Endodermal cell (in vitro differentiated cells): ENCODE data around the gene MPPE1. TPM values are rescaled to one million over a fixed set of nuclear protein-coding genes. Genes with fewer than 3 reads are reported as not detected.
"Not testable (repeated sequence)": the region's sequence is repeated elsewhere in the genome, so short reads cannot be mapped to it uniquely, and the experiment has no call there.

Experiments
- DNase-seq: peaks from one replicate; pipeline ENCODE4 v3.0.0-alpha.2; 2017
- H3K27ac ChIP-seq: 2 replicates; pipeline ENCODE4 v1.5.1; 2013; ENCODE audit warnings: mild to moderate bottlenecking, low read depth, low read length, moderate library complexity
- H3K27me3 ChIP-seq: 2 replicates; pipeline ENCODE4 v1.6.1; 2013; ENCODE audit warnings: mild to moderate bottlenecking, low read length, moderate library complexity; ENCODE audit not compliant: insufficient read depth, control insufficient read depth, poor library complexity, severe bottlenecking
- H3K36me3 ChIP-seq: 2 replicates; pipeline ENCODE4 v1.7.0; 2013; ENCODE audit warnings: mild to moderate bottlenecking, low read length, moderate library complexity; ENCODE audit not compliant: control insufficient read depth, insufficient read depth
- H3K4me1 ChIP-seq: one replicate; pipeline ENCODE4 v1.7.0; 2013; ENCODE audit warnings: low read length; ENCODE audit not compliant: control insufficient read depth, insufficient read depth
- H3K4me3 ChIP-seq: 2 replicates; pipeline ENCODE4 v1.5.1; 2013; ENCODE audit warnings: mild to moderate bottlenecking, low read length, moderate library complexity
- H3K9ac ChIP-seq: 2 replicates; pipeline ENCODE4 v1.6.1; 2013; ENCODE audit warnings: mild to moderate bottlenecking, low read length, moderate library complexity; ENCODE audit not compliant: poor library complexity, severe bottlenecking; ENCODE audit errors: extremely low read depth
- H3K9me3 ChIP-seq: 2 replicates; pipeline ENCODE4 v1.6.1; 2013; ENCODE audit warnings: mild to moderate bottlenecking, low read length, moderate library complexity; ENCODE audit not compliant: control insufficient read depth
- H3K27ac Mint-ChIP-seq: 2 replicates; pipeline ENCODE4 v1.8.0; 2020; ENCODE audit warnings: mixed read lengths
- H3K27me3 Mint-ChIP-seq: 2 replicates; pipeline ENCODE4 v1.8.0; 2021; ENCODE audit warnings: mild to moderate bottlenecking, mixed read lengths; ENCODE audit not compliant: insufficient read depth
- H3K36me3 Mint-ChIP-seq: 2 replicates; pipeline ENCODE4 v1.8.0; 2020; ENCODE audit warnings: low read depth, mixed read lengths
- H3K4me1 Mint-ChIP-seq: 2 replicates; pipeline ENCODE4 v1.8.0; 2020; ENCODE audit warnings: mixed read lengths
- H3K4me3 Mint-ChIP-seq: 2 replicates; pipeline ENCODE4 v1.8.0; 2020; ENCODE audit warnings: mild to moderate bottlenecking, moderate library complexity, mixed read lengths
- H3K9me3 Mint-ChIP-seq: 2 replicates; pipeline ENCODE4 v1.8.0; 2020; ENCODE audit warnings: mild to moderate bottlenecking, mixed read lengths
- CTCF ChIP-seq: fragments of 200-600 bp; sonication (generic); conservative IDR thresholded peaks from 2 replicates; pipeline ENCODE4 v1.5.0; 2021; ENCODE audit warnings: antibody characterized with exemption, mild to moderate bottlenecking
- WGBS, 2 experiments: methylation state at CpG; one replicate each; pipeline versions ENCODE4 v1.1.5 to v1.1.7; 2013; ENCODE audit warnings: missing lambda C conversion rate in 2 of 2, mixed read lengths in 1 of 2; ENCODE audit not compliant: insufficient coverage in 1 of 2, insufficient read length in 1 of 2; 5-methylcytosine and 5-hydroxymethylcytosine counted together
- total RNA-seq, 2 donors: library from RNA; stranded (reverse); fragmentation: NEBNext Ultra II Directional in 1 of 2; extraction: Animal tissue kit (Norgen Biotek cat#: 25700) in 1 of 2; gene quantifications; 2 replicates in 1 of 2; 3 replicates in 1 of 2; pipeline ENCODE4 v1.2.1, GENCODE V29; 2021

The MPPE1 gene
- total RNA-seq, 2 donors from 2014 or later: 27.3 to 33.5 TPM

- Mint-ChIP-seq H3K27me3 (no peaks in the 10 kb centered on the region), H3K4me3 (no peak overlapping the region), H3K4me1 (peaks cover 34% of the 10 kb centered on the region), H3K9me3 (no peaks in the 10 kb centered on the region), H3K36me3 (peaks cover 8% of the 10 kb centered on the region), H3K27ac (peak overlapping the region; percentile 87)
- 71 to 73% methylated on average over 3 to 5 of the region's 5 CpGs for WGBS, 2 experiments
- Histone ChIP-seq H3K4me1 (peaks cover 12% of the 10 kb centered on the region), H3K9me3 (no peaks in the 10 kb centered on the region), H3K9ac (no peak overlapping the region), H3K4me3 (peak overlapping the region; percentile 5), H3K36me3 (peaks cover 4% of the 10 kb centered on the region), H3K27ac (no peak overlapping the region), H3K27me3 (no peaks in the 10 kb centered on the region)
- no peak for TF ChIP-seq CTCF
- no peak for DNase-seq
Observed at GRCh38 chr18:11901826-11902438, 6.2 kb downstream of the MPPE1 start.

GRCh38 chr18:11899063-11899462 lies 9.1 kb downstream of the MPPE1 start:
- Mint-ChIP-seq H3K9me3 (no peaks in the 10 kb centered on the region), H3K27ac (no peak overlapping the region), H3K4me1 (peaks cover 25% of the 10 kb centered on the region), H3K27me3 (no peaks in the 10 kb centered on the region), H3K4me3 (no peak overlapping the region), H3K36me3 (peaks cover 21% of the 10 kb centered on the region)
- peaks cover 12% of the 10 kb centered on the region for H3K4me1 ChIP-seq
- no peak overlapping the region for H3K27ac ChIP-seq
- H3K9me3 ChIP-seq: no peaks in the 10 kb centered on the region
- H3K27me3 ChIP-seq: no peaks in the 10 kb centered on the region
- H3K36me3 ChIP-seq: peaks cover 12% of the 10 kb centered on the region
- no peak for TF ChIP-seq CTCF
- no peak overlapping the region for H3K9ac ChIP-seq
- no peak overlapping the region for H3K4me3 ChIP-seq
- 80 to 98% methylated on average over 1 to 3 of the region's 3 CpGs for WGBS, 2 experiments
- DNase-seq: no peak

GRCh38 chr18:11897781-11898180 lies 10.3 kb downstream of the MPPE1 start:
- Mint-ChIP-seq H3K27me3 (no peaks in the 10 kb centered on the region), H3K4me3 (no peak overlapping the region), H3K9me3 (no peaks in the 10 kb centered on the region), H3K27ac (no peak overlapping the region), H3K4me1 (peaks cover 15% of the 10 kb centered on the region), H3K36me3 (peaks cover 24% of the 10 kb centered on the region)
- DNase-seq: no peak
- Histone ChIP-seq H3K27ac (no peak overlapping the region), H3K9me3 (no peaks in the 10 kb centered on the region), H3K27me3 (no peaks in the 10 kb centered on the region), H3K9ac (no peak overlapping the region), H3K4me3 (no peak overlapping the region), H3K36me3 (peaks cover 12% of the 10 kb centered on the region), H3K4me1 (peaks cover 10% of the 10 kb centered on the region)
- WGBS, 2 experiments: 80 to 100% methylated on average over 1 of the region's 1 CpG
- TF ChIP-seq CTCF: no peak

- not testable (repeated sequence) for DNase-seq, H3K4me1 ChIP-seq, H3K4me1 Mint-ChIP-seq, H3K4me3 Mint-ChIP-seq, H3K9ac ChIP-seq, H3K27me3 ChIP-seq, H3K27ac Mint-ChIP-seq, H3K27me3 Mint-ChIP-seq, H3K9me3 ChIP-seq, H3K4me3 ChIP-seq, H3K27ac ChIP-seq, H3K9me3 Mint-ChIP-seq
- 81 to 98% methylated on average over 3 to 7 of the region's 7 CpGs for WGBS, 2 experiments
- peaks cover 34% of the 10 kb centered on the region for H3K36me3 Mint-ChIP-seq
- H3K36me3 ChIP-seq: peaks cover 25% of the 10 kb centered on the region
Observed at GRCh38 chr18:11892438-11892837, 15.7 kb downstream of the MPPE1 start.
